Nephron (organoid): Measurements from ENCODE around the gene VPS26C.

ENCODE experiments used
- H3K27ac Mint-ChIP-seq, 3 experiments: 2 replicates each; pipeline ENCODE4 v1.8.0; 2020; ENCODE audit warnings: mixed read lengths in 3 of 3, mild to moderate bottlenecking in 2 of 3, moderate library complexity in 1 of 3
- H3K27me3 Mint-ChIP-seq: 2 replicates; pipeline ENCODE4 v1.8.0; 2021; ENCODE audit warnings: low read depth, mild to moderate bottlenecking, moderate library complexity, mixed read lengths
- H3K36me3 Mint-ChIP-seq: 2 replicates; pipeline ENCODE4 v1.8.0; 2020; ENCODE audit warnings: low read depth, mixed read lengths
- H3K4me1 Mint-ChIP-seq: 2 replicates; pipeline ENCODE4 v1.8.0; 2020; ENCODE audit warnings: mixed read lengths
- H3K4me3 Mint-ChIP-seq, 3 experiments: 2 replicates each; pipeline ENCODE4 v1.8.0; 2020; ENCODE audit warnings: mild to moderate bottlenecking in 3 of 3, mixed read lengths in 3 of 3, moderate library complexity in 2 of 3
- H3K9me3 Mint-ChIP-seq: 2 replicates; pipeline ENCODE4 v1.8.0; 2020; ENCODE audit warnings: mixed read lengths
- CTCF ChIP-seq, 3 experiments: fragments of 200-600 bp; sonication (generic); IDR thresholded peaks; one replicate each; pipeline ENCODE4 v1.5.0; 2021; ENCODE audit warnings: antibody characterized with exemption in 3 of 3; ENCODE audit not compliant: unreplicated experiment in 3 of 3

The VPS26C gene

GRCh38 chr21:37241426-37241825 lies 25.7 kb downstream of the VPS26C start:
- peaks cover 38% of the 10 kb centered on the region for H3K36me3 Mint-ChIP-seq
- no peak for TF ChIP-seq CTCF (IDR thresholded peaks at IDR 0.05; ENCODE audit: unreplicated experiment in 3 of 3)
- no peaks in the 10 kb centered on the region for H3K27me3 Mint-ChIP-seq
- peak overlapping the region in 1 of 3 experiments; percentile 57 for H3K27ac Mint-ChIP-seq
- H3K9me3 Mint-ChIP-seq = no peaks in the 10 kb centered on the region
- H3K4me1 Mint-ChIP-seq = peaks cover 23% of the 10 kb centered on the region
- H3K4me3 Mint-ChIP-seq = no peak overlapping the region

DNA sequence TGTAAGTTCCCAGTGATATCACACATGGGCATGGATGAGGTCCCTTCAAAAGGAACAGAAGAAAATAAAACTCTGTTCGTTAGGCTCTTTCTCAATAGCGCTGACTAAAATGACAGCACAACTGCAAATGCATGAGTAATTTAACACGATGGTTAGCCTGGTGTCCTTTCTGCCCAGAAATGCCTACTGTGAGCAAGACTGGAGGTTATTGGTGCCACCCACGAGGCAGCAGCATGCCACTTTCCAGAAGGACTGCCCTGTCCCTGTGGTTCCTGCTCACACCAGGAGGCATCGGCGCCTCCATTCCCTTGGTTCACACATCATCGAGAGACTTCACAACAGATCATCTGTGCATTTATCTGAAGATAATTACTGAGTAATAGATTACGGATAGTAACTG lies 26.2 kb downstream of the VPS26C start:
- H3K27me3 Mint-ChIP-seq = no peaks in the 10 kb centered on the region
- peaks cover 23% of the 10 kb centered on the region for H3K4me1 Mint-ChIP-seq
- TF ChIP-seq CTCF (IDR thresholded peaks at IDR 0.05; ENCODE audit: unreplicated experiment in 3 of 3) = no peak
- H3K4me3 Mint-ChIP-seq = no peak overlapping the region
- peaks cover 41% of the 10 kb centered on the region for H3K36me3 Mint-ChIP-seq
- no peaks in the 10 kb centered on the region for H3K9me3 Mint-ChIP-seq
- no peak overlapping the region for H3K27ac Mint-ChIP-seq

DNA sequence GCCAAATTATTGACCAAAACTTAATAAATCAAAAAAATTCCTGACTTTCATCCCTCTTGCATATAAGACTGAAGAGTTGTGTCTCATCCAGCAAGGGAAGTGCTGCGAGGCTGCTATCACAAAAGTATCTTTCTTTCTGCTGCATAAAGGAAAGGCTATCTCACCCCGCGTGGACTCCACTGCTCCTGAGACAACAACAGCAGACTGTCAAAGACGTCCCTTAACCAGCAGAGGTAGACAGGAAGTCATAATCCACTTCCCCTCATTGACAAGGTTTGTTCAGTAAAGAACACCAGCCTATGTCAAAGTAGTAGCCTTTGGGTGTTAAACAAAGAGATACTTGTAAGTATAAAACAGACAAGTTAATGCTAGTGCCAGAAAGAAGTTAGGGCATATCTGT lies 29.4 kb downstream of the VPS26C start:
- no peak overlapping the region for H3K4me3 Mint-ChIP-seq
- H3K9me3 Mint-ChIP-seq = no peaks in the 10 kb centered on the region
- no peak for TF ChIP-seq CTCF (IDR thresholded peaks at IDR 0.05; ENCODE audit: unreplicated experiment in 3 of 3)
- H3K27ac Mint-ChIP-seq = peak overlapping the region in 1 of 3 experiments; percentile 34
- H3K4me1 Mint-ChIP-seq = peaks cover 2% of the 10 kb centered on the region
- peaks cover 45% of the 10 kb centered on the region for H3K36me3 Mint-ChIP-seq
- no peaks in the 10 kb centered on the region for H3K27me3 Mint-ChIP-seq

- H3K4me1 Mint-ChIP-seq = no peaks in the 10 kb centered on the region
- H3K36me3 Mint-ChIP-seq = peaks cover 48% of the 10 kb centered on the region
- H3K9me3 Mint-ChIP-seq = no peaks in the 10 kb centered on the region
- no peak for TF ChIP-seq CTCF (IDR thresholded peaks at IDR 0.05; ENCODE audit: unreplicated experiment in 3 of 3)
- no peak overlapping the region for H3K4me3 Mint-ChIP-seq
- H3K27me3 Mint-ChIP-seq = no peaks in the 10 kb centered on the region
- no peak overlapping the region for H3K27ac Mint-ChIP-seq
Observed at GRCh38 chr21:37237346-37237745, 29.8 kb downstream of the VPS26C start.

DNA sequence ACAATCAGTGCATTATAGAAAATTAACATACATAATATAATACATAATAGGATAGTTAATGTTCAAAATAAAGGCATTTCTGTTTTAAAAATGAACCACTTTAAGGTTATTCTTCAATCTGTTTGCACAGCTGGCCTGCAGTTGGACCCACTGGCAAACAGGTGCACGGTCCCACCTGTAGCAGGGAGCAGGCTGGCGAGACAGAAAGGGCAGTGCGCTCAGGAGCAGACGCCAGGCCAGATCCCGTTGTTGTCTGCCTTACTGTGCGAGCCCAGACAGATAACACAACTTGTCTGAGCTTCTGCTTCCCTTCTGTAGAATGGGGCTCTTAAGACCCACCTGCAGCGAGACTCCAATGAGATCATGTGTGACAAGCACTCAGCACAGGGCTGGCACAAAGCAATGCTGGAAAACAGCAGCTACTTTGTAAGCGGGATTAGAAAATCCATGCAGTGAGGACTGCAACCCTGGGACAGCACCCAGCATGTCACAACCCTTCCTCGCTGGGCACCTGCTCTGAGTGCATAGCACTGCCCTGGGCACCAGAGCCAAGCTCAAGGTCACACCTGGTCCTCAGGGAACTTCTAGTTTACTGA lies 33.5 kb downstream of the VPS26C start:
- Mint-ChIP-seq H3K4me1 (no peaks in the 10 kb centered on the region), H3K36me3 (peaks cover 53% of the 10 kb centered on the region), H3K27me3 (no peaks in the 10 kb centered on the region), H3K4me3 (no peak overlapping the region), H3K27ac (no peak overlapping the region), H3K9me3 (no peaks in the 10 kb centered on the region)
- TF ChIP-seq CTCF (IDR thresholded peaks at IDR 0.05; ENCODE audit: unreplicated experiment in 3 of 3) = no peak

DNA sequence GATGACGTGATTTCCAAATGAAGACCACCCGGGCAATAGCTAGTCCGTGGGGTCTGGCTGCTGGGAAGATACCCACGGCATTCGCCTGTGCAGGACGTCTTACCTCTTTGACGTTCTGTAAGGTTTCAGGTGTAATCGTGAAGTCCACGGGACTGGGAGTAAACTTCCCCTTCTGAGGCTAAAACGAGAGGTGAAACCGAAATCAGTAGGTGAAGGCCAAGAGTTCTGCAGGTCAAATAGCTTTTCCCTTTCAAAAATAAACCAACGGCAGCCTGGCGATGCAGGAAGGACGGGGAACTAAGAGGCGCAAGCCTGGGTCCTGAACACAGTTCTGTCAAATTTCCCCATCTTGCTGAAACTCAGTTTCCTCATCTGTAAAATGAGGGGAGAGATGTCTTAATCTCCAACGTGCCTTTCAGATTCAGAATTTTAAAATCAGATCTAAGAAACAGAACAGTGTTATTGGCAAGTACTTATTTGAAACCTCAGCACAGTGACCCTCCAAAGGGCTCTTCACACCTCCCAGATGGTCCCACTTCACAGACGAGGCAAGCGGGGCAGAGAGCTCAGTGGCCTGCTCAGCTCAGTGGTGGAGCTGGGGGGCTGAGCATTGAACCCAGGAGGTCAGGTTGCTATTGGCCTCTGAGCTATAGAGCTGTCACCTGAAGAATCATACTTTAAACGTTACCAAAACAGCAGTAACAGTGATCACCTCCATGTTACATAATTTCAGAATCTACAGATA lies 34.7 kb downstream of the VPS26C start:
- no peak overlapping the region for H3K27ac Mint-ChIP-seq
- H3K4me3 Mint-ChIP-seq = no peak overlapping the region
- H3K36me3 Mint-ChIP-seq = peaks cover 58% of the 10 kb centered on the region
- H3K4me1 Mint-ChIP-seq = no peaks in the 10 kb centered on the region
- no peaks in the 10 kb centered on the region for H3K9me3 Mint-ChIP-seq
- no peaks in the 10 kb centered on the region for H3K27me3 Mint-ChIP-seq
- TF ChIP-seq CTCF (IDR thresholded peaks at IDR 0.05; ENCODE audit: unreplicated experiment in 3 of 3) = no peak
